HepG2 (cell line): ENCODE results near the gene ULBP1. TPM values are rescaled to one million over a fixed set of nuclear protein-coding genes. Genes with fewer than 3 reads are reported as not detected.

Experiments used
- ATAC-seq: fragments of 200-7000 bp; cut with Tn5 transposase; 3 replicates; pipeline ENCODE4 v1.9.1; 2020; ENCODE audit warnings: mild to moderate bottlenecking, moderate library complexity
- BruUV-seq: library from RNA; stranded (reverse); fragments of 400-500 nt; replicated peaks from 2 replicates; lab custom pipeline; 2021; lab: Mats Ljungman, UMichigan
- CTCF ChIA-PET: fragments of 300-600 bp; formaldehyde crosslinking; extraction: SDS; loops from one replicate; lab custom pipeline; 2021; ENCODE audit warnings: low total read pairs, inconsistent platforms, low intra/inter-chr PET ratio; lab: Yijun Ruan, JAX
- POLR2A ChIA-PET: fragments of 350-600 bp; sonication (Branson Sonifier 250); formaldehyde crosslinking; loops from one replicate; lab custom pipeline; 2020; ENCODE audit warnings: antibody characterized with exemption, inconsistent platforms; lab: Yijun Ruan, JAX
- DNase-seq: peaks from one replicate; pipeline ENCODE4 v3.0.0-alpha.2; 2015; ENCODE audit warnings: low spot score
- FAIRE-seq: peaks from 3 replicates; lab custom pipeline; 2011; peaks lifted over from hg19 to GRCh38; lab: Jason Lieb, UNC
- H2AFZ ChIP-seq: one replicate; pipeline ENCODE4 v1.6.1; 2011; ENCODE audit warnings: low read length, inconsistent platforms
- H3K27ac ChIP-seq: fragments of 300-600 bp; 3 replicates; pipeline ENCODE4 v1.8.0; 2011; ENCODE audit warnings: mixed run types, mild to moderate bottlenecking, mixed read lengths, low read length, inconsistent platforms; ENCODE audit not compliant: insufficient read depth; ENCODE audit errors: extremely low read length
- H3K27me3 ChIP-seq, 2 experiments: fragments of 200-600 bp in 1 of 2; 2 replicates in 1 of 2; 3 replicates in 1 of 2; pipeline versions ENCODE4 v1.6.0 to v1.8.0; 2011; ENCODE audit warnings: low read length in 2 of 2, mild to moderate bottlenecking in 2 of 2, moderate library complexity in 2 of 2, inconsistent platforms in 1 of 2; ENCODE audit not compliant: insufficient read depth in 2 of 2, control insufficient read depth in 1 of 2
- H3K36me3 ChIP-seq, 2 experiments: fragments of 200-600 bp in 1 of 2; replicated peaks in 1 of 2; 2 replicates in 1 of 2; 3 replicates in 1 of 2; pipeline versions ENCODE4 v1.5.1 to v1.8.0; 2011; ENCODE audit warnings: low read length in 2 of 2, inconsistent platforms in 1 of 2; ENCODE audit not compliant: insufficient read depth in 2 of 2, control insufficient read depth in 1 of 2
- H3K4me1 ChIP-seq: 2 replicates; pipeline ENCODE4 v1.5.1; 2012; ENCODE audit warnings: low read length, inconsistent platforms; ENCODE audit not compliant: insufficient read depth
- H3K4me2 ChIP-seq: 2 replicates; pipeline ENCODE4 v1.6.0; 2011; ENCODE audit warnings: low read depth, low read length, inconsistent platforms
- H3K4me3 ChIP-seq, 3 experiments: fragments of 200-600 bp in 1 of 3; sonication (generic), shearing (Covaris generic) in 1 of 3; replicated peaks in 1 of 3; 2 replicates each; pipeline ENCODE4 v1.5.1; 2011 to 2016; ENCODE audit warnings: low read length in 3 of 3, inconsistent platforms in 2 of 3, low read depth in 2 of 3, mild to moderate bottlenecking in 2 of 3, control low read depth in 1 of 3, mixed read lengths in 1 of 3; ENCODE audit not compliant: insufficient read depth in 1 of 3
- H3K79me2 ChIP-seq: one replicate; pipeline ENCODE4 v1.6.1; 2011; ENCODE audit warnings: low read length, inconsistent platforms; ENCODE audit not compliant: insufficient read depth
- H3K9ac ChIP-seq: 2 replicates; pipeline ENCODE4 v1.6.0; 2011; ENCODE audit warnings: mild to moderate bottlenecking, low read depth, low read length, inconsistent platforms; ENCODE audit not compliant: insufficient read depth
- H3K9me3 ChIP-seq: 2 replicates; pipeline ENCODE4 v1.5.1; 2012; ENCODE audit warnings: mild to moderate bottlenecking, low read length
- H4K20me1 ChIP-seq: 2 replicates; pipeline ENCODE4 v1.6.0; 2011; ENCODE audit warnings: inconsistent platforms, mild to moderate bottlenecking, low read length, moderate library complexity; ENCODE audit not compliant: insufficient read depth
- NFKBIZ ChIP-seq: IDR thresholded peaks from 2 replicates; pipeline ENCODE4 v1.6.1; 2018; ENCODE audit warnings: missing genetic modification reagents, missing compliant biosample characterization
- PPARG ChIP-seq: conservative IDR thresholded peaks from 2 replicates; pipeline ENCODE4 v1.6.1; 2016; ENCODE audit warnings: missing biosample characterization, missing genetic modification reagents
- XRCC5 ChIP-seq: fragments of 200-400 bp; formaldehyde crosslinking; optimal IDR thresholded peaks from 2 replicates; pipeline ENCODE3; 2017; ENCODE audit warnings: mild to moderate bottlenecking, low read length
- WGBS: methylation state at CpG from one replicate; pipeline ENCODE4 v1.1.6; 2017; ENCODE audit warnings: low lambda C conversion rate; 5-methylcytosine and 5-hydroxymethylcytosine counted together
- in situ Hi-C: cut with HindIII; loops from 2 replicates; pipeline ENCODE4 v1.10.0; 2017; ENCODE audit warnings: low pct_unique_long_range_greater_than_20kb; ENCODE audit not compliant: extremely low pct_ligation_motif_present
- intact Hi-C: fragments of 100-400 bp; cut with micrococcal nuclease; formaldehyde crosslinking; loops from one replicate; pipeline ENCODE4 v1.10.0; 2022; ENCODE audit not compliant: unreplicated experiment
- polyA plus RNA-seq, 8 experiments: library from polyadenylated mRNA; depleted of rRNA in 3 of 8; stranded (reverse) in 7 of 8; unstranded in 1 of 8; fragments of >200 nt; fragmentation: Illumina TruSeq in 4 of 8; extraction: Trizol in 4 of 8; gene quantifications; 2 replicates each; pipeline versions ENCODE4 v1.2.1 to v1.2.3, GENCODE V29; 2011 to 2016; ENCODE audit warnings: low read depth in 4 of 8, missing spikeins in 1 of 8, mixed read lengths in 1 of 8; ENCODE audit not compliant: insufficient read depth in 1 of 8
- total RNA-seq, 5 experiments: library from RNA; depleted of rRNA; stranded (reverse); fragments of >200 nt; fragmentation: Illumina TruSeq; extraction: Trizol; gene quantifications; 2 replicates each; pipeline ENCODE4 v1.2.3, GENCODE V29; 2016; ENCODE audit warnings: low read depth in 1 of 5
- TF ChIP-seq, protein P1 (sequence below): sonication (generic); formaldehyde crosslinking; IDR thresholded peaks from 2 replicates; pipeline ENCODE4 v1.4.0; 2020; ENCODE audit warnings: low read depth, mild to moderate bottlenecking, missing genetic modification reagents
- TF ChIP-seq, protein P2 (sequence below): sonication (generic); formaldehyde crosslinking; IDR thresholded peaks from one replicate; pipeline ENCODE4 v1.5.1; 2020; ENCODE audit warnings: mild to moderate bottlenecking, missing genetic modification reagents; ENCODE audit errors: not compliant biosample characterization

ULBP1 gene
- total and polyA plus RNA-seq, 2 of the 13 experiments (the other 11 are each of a cell fraction or from before 2014, with no cell fraction given), result 0.04 to 0.09 TPM

DNA sequence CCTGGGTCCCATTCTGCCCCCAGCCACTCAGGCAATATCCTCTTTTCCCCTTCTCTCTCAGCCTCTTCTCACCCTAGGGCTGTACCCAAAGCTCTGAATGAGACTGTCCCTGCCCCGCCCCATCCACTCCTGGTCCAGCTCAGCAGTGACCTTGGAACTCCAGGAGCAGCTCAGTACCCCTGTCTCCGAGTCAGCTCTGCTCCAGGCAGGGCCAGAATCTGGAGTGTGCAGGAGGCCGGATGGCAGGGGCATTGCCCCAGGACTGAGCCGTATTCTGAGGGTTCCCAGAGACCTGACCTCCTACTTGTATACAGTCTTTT, 38.9 kb upstream of the ULBP1 start:
- no peaks in the 10 kb centered on the region for H3K9me3 ChIP-seq
- no peak overlapping the region for H3K27ac ChIP-seq
- POLR2A ChIA-PET, result interaction anchor here (1.0 kb wide), 1 partner anchor 207 kb away, joined by 3 read pairs; the partner anchor contains the start of gene LATS1
- in situ Hi-C loops, result loop anchor here (5.0 kb wide), 2 partner anchors 83 to 203 kb away; no protein-coding TSS in a partner anchor
- no peak overlapping the region for H2AFZ ChIP-seq
- H3K36me3 ChIP-seq, result no peaks in the 10 kb centered on the region; a peak in 1 of 5 replicates
- TF ChIP-seq XRCC5 (peak; percentile 43), PPARG (CRISPR knock-in tag) (no peak)
- TF ChIP-seq, protein P1, sequence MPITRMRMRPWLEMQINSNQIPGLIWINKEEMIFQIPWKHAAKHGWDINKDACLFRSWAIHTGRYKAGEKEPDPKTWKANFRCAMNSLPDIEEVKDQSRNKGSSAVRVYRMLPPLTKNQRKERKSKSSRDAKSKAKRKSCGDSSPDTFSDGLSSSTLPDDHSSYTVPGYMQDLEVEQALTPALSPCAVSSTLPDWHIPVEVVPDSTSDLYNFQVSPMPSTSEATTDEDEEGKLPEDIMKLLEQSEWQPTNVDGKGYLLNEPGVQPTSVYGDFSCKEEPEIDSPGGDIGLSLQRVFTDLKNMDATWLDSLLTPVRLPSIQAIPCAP, result 0 out of 2 replicates have a peak, but pooled peaks have one; percentile 27
- H4K20me1 ChIP-seq, result no peaks in the 10 kb centered on the region
- H3K9ac ChIP-seq, result no peak overlapping the region; the same call in 1 of the 2 replicates
- WGBS, result 6% methylated on average over 4 of the region's 4 CpGs
- H3K79me2 ChIP-seq, result no peaks in the 10 kb centered on the region
- H3K4me1 ChIP-seq, result peaks cover 34% of the 10 kb centered on the region
- intact Hi-C loops, result no loop called here
- peak overlapping the region; percentile 95 for H3K4me2 ChIP-seq
- H3K27me3 ChIP-seq, result peaks cover 15 to 60% of the 10 kb centered on the region in 2 experiments
- CTCF ChIA-PET, result interaction anchor here (1.2 to 2.4 kb wide), 4 partner anchors 84 to 201 kb away, joined by 3 to 50 read pairs (median 12); no protein-coding TSS in a partner anchor
- no TSS peak for BruUV-seq
- no peak for DNase-seq
- peak; percentile 19 for ATAC-seq
- FAIRE-seq, result no peak
- H3K4me3 ChIP-seq, result peak overlapping the region in 2 of 3 experiments; percentile 65 to 82; a peak in 3 of 6 replicates

DNA sequence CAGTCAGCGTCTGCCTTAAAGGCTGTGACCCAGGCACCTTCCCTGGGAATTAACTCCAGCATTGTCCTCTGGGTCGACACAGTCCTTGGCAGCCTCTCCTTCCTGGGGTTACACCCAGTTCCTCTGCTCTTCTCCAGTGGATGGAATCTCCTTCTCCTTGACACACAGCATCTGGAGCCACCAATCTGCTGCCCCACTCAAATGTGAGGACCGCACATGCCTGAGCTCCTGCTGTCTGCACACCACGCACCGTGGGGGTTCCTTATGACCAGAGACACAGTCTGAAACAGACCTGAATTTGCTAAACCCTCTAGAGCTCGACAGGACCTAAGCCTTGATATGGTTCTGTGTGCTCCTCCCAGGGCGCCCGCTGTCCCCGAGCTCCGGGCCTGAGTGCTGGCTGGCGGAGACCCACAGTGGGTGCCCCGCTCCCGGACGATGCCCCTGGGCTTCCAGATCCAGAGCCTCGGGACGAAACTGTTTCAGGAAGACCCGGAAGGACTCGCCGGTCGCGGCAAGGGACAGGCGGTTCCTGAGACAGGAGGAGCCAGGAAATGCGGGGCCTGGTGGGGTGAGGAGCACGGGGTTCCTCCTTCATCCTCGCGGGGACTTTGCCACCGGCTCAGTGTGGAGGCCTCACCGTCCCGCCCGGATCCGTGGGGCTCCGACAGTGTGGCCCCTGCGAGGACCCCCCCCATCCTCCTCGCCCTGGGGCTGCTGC, 38.3 kb upstream of the ULBP1 start:
- Histone ChIP-seq H3K27ac (no peak overlapping the region), H4K20me1 (no peaks in the 10 kb centered on the region), H2AFZ (no peak overlapping the region), H3K36me3 (no peaks in the 10 kb centered on the region; a peak in 1 of 5 replicates), H3K9ac (peak overlapping the region; percentile 16; the same call in 1 of the 2 replicates), H3K27me3 (peaks cover 13 to 55% of the 10 kb centered on the region in 2 experiments), H3K4me1 (peaks cover 34% of the 10 kb centered on the region), H3K4me3 (peak overlapping the region; percentile 65 to 82 (median 71)), H3K79me2 (no peaks in the 10 kb centered on the region), H3K4me2 (peak overlapping the region; percentile 95), H3K9me3 (no peaks in the 10 kb centered on the region)
- no peak for DNase-seq
- no peak for FAIRE-seq
- BruUV-seq, result no TSS peak
- CTCF ChIA-PET, result interaction anchor here (1.7 to 2.4 kb wide), 3 partner anchors 85 to 202 kb away, joined by 4 to 50 read pairs (median 19); no protein-coding TSS in a partner anchor
- WGBS, result 24% methylated on average over 8 of the region's 34 CpGs
- intact Hi-C loops (no loop called here), in situ Hi-C loops (no loop called here)
- ATAC-seq, result peak; percentile 45
- POLR2A ChIA-PET, result interaction anchor here (1.0 kb wide), 1 partner anchor 208 kb away, joined by 3 read pairs; the partner anchor contains the start of gene LATS1
- TF ChIP-seq NFKBIZ (CRISPR knock-in tag), result no peak
- TF ChIP-seq, protein P2, sequence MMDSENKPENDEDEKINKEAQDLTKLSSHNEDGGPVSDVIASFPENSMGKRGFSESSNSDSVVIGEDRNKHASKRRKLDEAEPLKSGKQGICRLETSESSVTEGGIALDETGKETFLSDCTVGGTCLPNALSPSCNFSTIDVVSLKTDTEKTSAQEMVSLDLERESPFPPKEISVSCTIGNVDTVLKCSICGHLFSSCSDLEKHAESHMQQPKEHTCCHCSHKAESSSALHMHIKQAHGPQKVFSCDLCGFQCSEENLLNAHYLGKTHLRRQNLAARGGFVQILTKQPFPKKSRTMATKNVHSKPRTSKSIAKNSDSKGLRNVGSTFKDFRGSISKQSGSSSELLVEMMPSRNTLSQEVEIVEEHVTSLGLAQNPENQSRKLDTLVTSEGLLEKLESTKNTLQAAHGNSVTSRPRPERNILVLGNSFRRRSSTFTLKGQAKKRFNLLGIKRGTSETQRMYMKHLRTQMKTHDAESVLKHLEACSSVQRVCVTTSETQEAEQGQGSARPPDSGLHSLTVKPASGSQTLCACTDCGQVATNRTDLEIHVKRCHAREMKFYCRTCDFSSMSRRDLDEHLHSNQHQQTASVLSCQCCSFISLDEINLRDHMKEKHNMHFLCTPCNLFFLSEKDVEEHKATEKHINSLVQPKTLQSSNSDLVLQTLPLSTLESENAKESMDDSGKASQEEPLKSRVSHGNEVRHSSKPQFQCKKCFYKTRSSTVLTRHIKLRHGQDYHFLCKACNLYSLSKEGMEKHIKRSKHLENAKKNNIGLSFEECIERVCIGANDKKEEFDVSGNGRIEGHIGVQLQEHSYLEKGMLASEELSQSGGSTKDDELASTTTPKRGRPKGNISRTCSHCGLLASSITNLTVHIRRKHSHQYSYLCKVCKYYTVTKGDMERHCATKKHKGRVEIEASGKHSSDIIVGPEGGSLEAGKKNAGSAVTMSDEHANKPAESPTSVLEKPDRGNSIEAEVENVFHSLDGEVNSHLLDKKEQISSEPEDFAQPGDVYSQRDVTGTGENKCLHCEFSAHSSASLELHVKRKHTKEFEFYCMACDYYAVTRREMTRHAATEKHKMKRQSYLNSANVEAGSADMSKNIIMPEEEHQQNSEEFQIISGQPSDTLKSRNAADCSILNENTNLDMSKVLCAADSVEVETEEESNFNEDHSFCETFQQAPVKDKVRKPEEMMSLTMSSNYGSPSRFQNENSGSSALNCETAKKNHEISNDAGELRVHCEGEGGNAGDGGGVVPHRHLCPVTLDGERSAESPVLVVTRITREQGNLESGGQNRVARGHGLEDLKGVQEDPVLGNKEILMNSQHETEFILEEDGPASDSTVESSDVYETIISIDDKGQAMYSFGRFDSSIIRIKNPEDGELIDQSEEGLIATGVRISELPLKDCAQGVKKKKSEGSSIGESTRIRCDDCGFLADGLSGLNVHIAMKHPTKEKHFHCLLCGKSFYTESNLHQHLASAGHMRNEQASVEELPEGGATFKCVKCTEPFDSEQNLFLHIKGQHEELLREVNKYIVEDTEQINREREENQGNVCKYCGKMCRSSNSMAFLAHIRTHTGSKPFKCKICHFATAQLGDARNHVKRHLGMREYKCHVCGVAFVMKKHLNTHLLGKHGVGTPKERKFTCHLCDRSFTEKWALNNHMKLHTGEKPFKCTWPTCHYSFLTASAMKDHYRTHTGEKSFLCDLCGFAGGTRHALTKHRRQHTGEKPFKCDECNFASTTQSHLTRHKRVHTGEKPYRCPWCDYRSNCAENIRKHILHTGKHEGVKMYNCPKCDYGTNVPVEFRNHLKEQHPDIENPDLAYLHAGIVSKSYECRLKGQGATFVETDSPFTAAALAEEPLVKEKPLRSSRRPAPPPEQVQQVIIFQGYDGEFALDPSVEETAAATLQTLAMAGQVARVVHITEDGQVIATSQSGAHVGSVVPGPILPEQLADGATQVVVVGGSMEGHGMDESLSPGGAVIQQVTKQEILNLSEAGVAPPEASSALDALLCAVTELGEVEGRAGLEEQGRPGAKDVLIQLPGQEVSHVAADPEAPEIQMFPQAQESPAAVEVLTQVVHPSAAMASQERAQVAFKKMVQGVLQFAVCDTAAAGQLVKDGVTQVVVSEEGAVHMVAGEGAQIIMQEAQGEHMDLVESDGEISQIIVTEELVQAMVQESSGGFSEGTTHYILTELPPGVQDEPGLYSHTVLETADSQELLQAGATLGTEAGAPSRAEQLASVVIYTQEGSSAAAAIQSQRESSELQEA (CRISPR knock-in tag), result peak; percentile 47
